ENCODE results near the gene SKAP1. TPM values are rescaled to one million over a fixed set of nuclear protein-coding genes. Genes with fewer than 3 reads are reported as not detected.

SKAP1 gene
- total and polyA plus RNA-seq, 4 donors = 1.4 to 4.9 (median 2.5) TPM

- TF ChIP-seq CTCF (IDR thresholded peaks at IDR 0.05; ENCODE audit: control extremely low read depth, extremely low read depth) = no peak
- peaks cover 0 to 5% (median 0%) of the 10 kb centered on the region in 5 donors for H3K4me1 ChIP-seq (ENCODE audit: control insufficient read depth in 5 of 5, insufficient read depth in 5 of 5, low read length in 5 of 5)
- no peak for ATAC-seq (ENCODE audit: insufficient read depth, low FRiP score)
- H3K9ac ChIP-seq (ENCODE audit: insufficient read depth in 1 of 2, low read length in 2 of 2) = no peak overlapping the region
- H3K4me3 ChIP-seq = no peak overlapping the region
- peaks cover 0 to 23% (median 0%) of the 10 kb centered on the region in 3 donors for H3K27me3 ChIP-seq (ENCODE audit: control insufficient read depth in 3 of 3, insufficient read depth in 3 of 3, low read length in 2 of 3)
- peak in 2 of 3 donors; percentile 77 to 79 for DNase-seq
- no peak overlapping the region for H3K27ac ChIP-seq (ENCODE audit: low read depth in 1 of 2, low read length in 1 of 2)
- 49 to 69% methylated on average over 6 of the region's 6 CpGs for WGBS, 2 donors
- H3K9me3 ChIP-seq (ENCODE audit: control insufficient read depth in 4 of 4, insufficient read depth in 3 of 4, low read length in 3 of 4) = no peaks in the 10 kb centered on the region
- H3K36me3 ChIP-seq (ENCODE audit: control insufficient read depth in 4 of 4, insufficient read depth in 4 of 4, low read length in 4 of 4) = no peaks in the 10 kb centered on the region
Measured at GRCh38 chr17:48470388-48471034, 40.5 kb upstream of the SKAP1 start.

- no peak for TF ChIP-seq CTCF (IDR thresholded peaks at IDR 0.05; ENCODE audit: control extremely low read depth, extremely low read depth)
- peaks cover 0 to 5% (median 0%) of the 10 kb centered on the region in 5 donors for H3K4me1 ChIP-seq (ENCODE audit: control insufficient read depth in 5 of 5, insufficient read depth in 5 of 5, low read length in 5 of 5)
- no peak for DNase-seq
- H3K9me3 ChIP-seq (ENCODE audit: control insufficient read depth in 4 of 4, insufficient read depth in 3 of 4, low read length in 3 of 4) = no peaks in the 10 kb centered on the region
- WGBS, 2 donors = 87 to 90% methylated on average over 3 of the region's 3 CpGs
- H3K27ac ChIP-seq (ENCODE audit: low read depth in 1 of 2, low read length in 1 of 2) = no peak overlapping the region
- no peaks in the 10 kb centered on the region for H3K36me3 ChIP-seq (ENCODE audit: control insufficient read depth in 4 of 4, insufficient read depth in 4 of 4, low read length in 4 of 4)
- H3K4me3 ChIP-seq = no peak overlapping the region
- ATAC-seq (ENCODE audit: insufficient read depth, low FRiP score) = no peak
- peaks cover 0 to 22% (median 0%) of the 10 kb centered on the region in 3 donors for H3K27me3 ChIP-seq (ENCODE audit: control insufficient read depth in 3 of 3, insufficient read depth in 3 of 3, low read length in 2 of 3)
- H3K9ac ChIP-seq (ENCODE audit: insufficient read depth in 1 of 2, low read length in 2 of 2) = no peak overlapping the region
Measured at GRCh38 chr17:48469227-48469626, 39.2 kb upstream of the SKAP1 start.

GRCh38 chr17:48468299-48468698, 38.3 kb upstream of the SKAP1 start:
- Histone ChIP-seq H3K27ac (ENCODE audit: low read depth in 1 of 2, low read length in 1 of 2) (no peak overlapping the region), H3K4me3 (no peak overlapping the region), H3K27me3 (ENCODE audit: control insufficient read depth in 3 of 3, insufficient read depth in 3 of 3, low read length in 2 of 3) (peaks cover 0 to 22% (median 0%) of the 10 kb centered on the region in 3 donors), H3K36me3 (ENCODE audit: control insufficient read depth in 4 of 4, insufficient read depth in 4 of 4, low read length in 4 of 4) (no peaks in the 10 kb centered on the region), H3K9ac (ENCODE audit: insufficient read depth in 1 of 2, low read length in 2 of 2) (no peak overlapping the region), H3K9me3 (ENCODE audit: control insufficient read depth in 4 of 4, insufficient read depth in 3 of 4, low read length in 3 of 4) (no peaks in the 10 kb centered on the region), H3K4me1 (ENCODE audit: control insufficient read depth in 5 of 5, insufficient read depth in 5 of 5, low read length in 5 of 5) (peaks cover 0 to 14% (median 0%) of the 10 kb centered on the region in 5 donors)
- 83 to 86% methylated on average over 4 of the region's 4 CpGs for WGBS, 2 donors
- DNase-seq (no peak), ATAC-seq (ENCODE audit: insufficient read depth, low FRiP score) (no peak)
- TF ChIP-seq CTCF (IDR thresholded peaks at IDR 0.05; ENCODE audit: control extremely low read depth, extremely low read depth) = no peak
